Fibroblast of gingiva (primary cell): ENCODE results near the gene RPLP1.

Source experiments
- DNase-seq: peaks from one replicate; pipeline ENCODE4 v3.0.0-alpha.2; 2011; ENCODE audit warnings: low read depth

The RPLP1 gene

DNA sequence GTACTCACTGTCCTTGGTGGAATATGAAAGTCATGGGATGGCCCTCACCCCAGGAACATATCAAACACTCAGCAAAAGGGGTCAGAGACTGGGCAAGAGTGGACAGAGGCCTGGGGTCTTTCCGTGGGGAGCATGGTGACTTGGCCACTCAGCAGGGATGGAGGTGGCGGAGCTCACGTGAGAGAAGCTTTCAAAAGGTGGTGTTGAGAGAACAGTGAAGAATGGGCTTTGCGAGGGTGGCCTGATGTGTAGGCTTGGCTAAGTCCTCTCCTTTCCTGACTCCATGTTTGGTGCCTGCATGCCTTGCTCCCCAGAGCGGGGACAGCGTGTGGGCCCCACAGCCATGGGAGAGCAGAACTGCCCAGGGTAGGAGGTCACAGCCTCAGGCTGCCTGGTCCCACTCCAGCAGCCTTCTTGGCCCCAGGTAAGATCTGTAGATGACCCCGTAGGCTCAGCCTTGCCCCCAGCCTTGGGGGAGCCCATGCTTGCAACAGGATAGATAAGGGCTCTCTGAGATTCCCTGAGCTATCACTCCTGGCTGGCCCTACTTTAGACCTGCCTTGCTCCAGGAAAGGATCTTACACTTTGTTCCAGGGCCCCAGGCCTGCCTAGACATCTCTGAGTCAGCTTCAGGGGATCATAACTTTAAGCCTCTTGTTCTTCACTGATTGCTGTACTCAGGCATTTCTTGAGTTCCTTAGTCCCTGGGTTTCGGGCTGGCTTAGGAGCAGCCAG is 17.0 kb downstream of the RPLP1 start:
- DNase-seq = no peak

GRCh38 chr15:69472046-69472445 is 19.4 kb downstream of the RPLP1 start:
- DNase-seq = no peak

GRCh38 chr15:69472562-69472961 is 19.9 kb downstream of the RPLP1 start:
- DNase-seq = no peak

GRCh38 chr15:69474291-69474690 is 21.7 kb downstream of the RPLP1 start:
- no peak for DNase-seq

DNA sequence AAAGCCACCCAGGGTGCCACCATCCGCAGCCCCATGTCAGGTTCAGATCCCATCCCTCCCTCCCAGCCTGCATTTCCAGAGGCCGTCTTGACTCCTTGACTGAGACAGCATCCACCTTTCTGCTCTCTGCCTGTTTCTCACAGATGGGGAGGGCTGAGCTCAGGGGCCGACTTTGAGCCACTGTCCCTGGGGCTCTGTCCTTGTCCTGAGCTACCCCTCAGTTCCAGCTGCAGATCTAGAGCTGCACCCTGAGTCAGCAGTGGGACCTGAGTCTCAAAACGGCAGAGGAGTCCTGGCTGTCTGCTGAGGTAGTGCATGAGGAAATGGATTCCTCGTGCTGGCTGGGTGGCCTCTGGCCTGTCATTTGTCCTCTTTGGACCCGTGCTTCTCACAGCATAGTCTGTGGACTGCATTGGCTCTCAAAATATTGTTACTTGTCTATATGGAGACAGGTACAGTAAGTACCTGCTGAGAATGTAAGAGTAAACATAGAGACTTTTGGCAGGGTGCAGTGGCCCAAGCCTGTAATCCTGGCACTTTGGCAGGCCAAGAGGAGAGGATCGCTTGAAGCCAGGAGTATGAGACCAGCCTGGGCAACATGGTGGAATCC is 22.3 kb downstream of the RPLP1 start:
- no peak for DNase-seq

- DNase-seq = peak; percentile 57
Measured at GRCh38 chr15:69475769-69476358, 23.2 kb downstream of the RPLP1 start.

DNA sequence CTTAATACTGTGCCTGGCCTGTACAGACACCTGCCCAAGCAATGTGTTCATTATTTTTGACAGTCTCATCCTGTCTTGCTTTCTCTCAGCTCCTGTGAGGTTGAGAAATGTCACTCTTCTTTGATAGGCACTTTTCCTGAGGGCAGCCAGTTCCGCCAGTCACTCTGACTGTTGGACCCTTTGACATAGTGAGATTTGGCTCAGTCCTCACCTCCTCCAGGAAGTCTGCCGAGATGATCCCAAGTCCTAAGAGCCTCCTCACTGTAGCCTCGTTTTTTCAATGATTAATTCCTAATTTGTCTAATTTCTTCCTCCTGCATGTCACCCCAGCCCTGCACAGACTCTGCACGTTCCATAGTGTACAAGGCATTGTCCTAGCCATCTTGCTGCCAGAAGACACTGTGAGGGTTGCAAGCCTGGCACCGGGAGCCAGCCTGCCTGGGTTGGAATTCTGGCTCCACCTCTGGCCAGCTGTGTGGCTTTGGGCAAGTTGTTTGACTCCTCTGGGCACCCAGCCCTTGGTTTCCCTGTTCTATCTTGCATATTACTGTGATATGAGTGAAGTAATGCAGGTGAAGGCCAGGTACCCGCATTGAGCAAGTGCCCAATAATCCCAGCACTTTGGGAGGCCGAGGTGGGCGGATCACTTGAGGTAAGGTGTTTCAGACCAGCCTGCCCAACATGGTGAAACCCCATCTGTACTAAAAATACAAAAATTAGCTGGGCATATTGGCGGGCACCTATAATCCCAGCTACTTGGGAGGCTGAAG is 24.3 kb downstream of the RPLP1 start:
- no peak for DNase-seq

DNA sequence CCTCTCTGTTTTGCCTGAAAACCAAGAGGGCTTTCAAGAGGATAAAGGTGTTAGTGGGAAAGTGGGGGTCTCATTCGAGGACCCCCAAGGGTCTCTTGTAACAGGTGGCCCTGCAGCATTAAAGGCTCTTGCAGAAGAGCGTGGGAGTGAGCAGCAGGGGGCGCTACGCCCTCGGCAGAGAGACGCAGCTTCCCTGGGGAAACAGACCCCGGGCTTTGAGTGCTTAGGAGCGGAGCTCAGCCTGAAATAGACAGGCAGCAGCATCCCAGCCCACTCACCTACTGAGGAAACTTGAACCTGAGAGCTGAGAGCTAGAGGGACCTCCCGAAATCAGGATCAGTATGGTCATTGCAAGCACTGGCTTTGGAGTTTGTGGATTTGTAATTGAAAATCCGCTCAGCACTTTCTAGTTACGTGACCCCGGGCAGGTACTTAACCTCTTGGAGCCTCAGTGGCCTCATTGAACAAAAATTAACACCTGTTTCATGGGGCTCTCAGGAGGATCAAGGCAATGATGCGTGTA is 25.7 kb downstream of the RPLP1 start:
- DNase-seq = no peak

DNA sequence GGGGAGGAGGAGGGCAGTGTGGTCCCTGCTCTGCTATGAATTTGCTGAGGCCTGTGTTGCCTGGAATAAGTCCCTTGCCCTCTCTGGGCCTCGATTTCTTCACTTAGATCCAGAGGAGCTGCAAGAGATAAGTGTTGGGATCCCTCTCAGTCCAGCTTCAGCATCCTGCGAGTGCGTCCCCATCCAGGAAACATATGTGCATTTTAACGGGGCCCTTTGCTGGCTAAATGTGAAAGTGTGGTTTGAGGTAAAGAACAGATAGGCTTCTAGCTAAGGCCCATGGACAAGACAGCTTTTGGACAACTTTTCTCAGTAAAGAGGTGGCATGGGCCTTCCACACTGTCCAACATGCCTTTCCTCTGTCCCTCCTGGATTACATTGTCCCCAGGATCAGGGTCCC is 26.5 kb downstream of the RPLP1 start:
- DNase-seq = no peak

- no peak for DNase-seq
Measured at GRCh38 chr15:69479971-69480370, 27.4 kb downstream of the RPLP1 start.

- no peak for DNase-seq
Measured at GRCh38 chr15:69480932-69481331, 28.3 kb downstream of the RPLP1 start.

- no peak for DNase-seq
Measured at GRCh38 chr15:69482686-69483256, 30.2 kb downstream of the RPLP1 start.

- no peak for DNase-seq
Measured at GRCh38 chr15:69484837-69485236, 32.2 kb downstream of the RPLP1 start.

GRCh38 chr15:69486481-69487110 is 34.0 kb downstream of the RPLP1 start:
- DNase-seq = no peak

DNA sequence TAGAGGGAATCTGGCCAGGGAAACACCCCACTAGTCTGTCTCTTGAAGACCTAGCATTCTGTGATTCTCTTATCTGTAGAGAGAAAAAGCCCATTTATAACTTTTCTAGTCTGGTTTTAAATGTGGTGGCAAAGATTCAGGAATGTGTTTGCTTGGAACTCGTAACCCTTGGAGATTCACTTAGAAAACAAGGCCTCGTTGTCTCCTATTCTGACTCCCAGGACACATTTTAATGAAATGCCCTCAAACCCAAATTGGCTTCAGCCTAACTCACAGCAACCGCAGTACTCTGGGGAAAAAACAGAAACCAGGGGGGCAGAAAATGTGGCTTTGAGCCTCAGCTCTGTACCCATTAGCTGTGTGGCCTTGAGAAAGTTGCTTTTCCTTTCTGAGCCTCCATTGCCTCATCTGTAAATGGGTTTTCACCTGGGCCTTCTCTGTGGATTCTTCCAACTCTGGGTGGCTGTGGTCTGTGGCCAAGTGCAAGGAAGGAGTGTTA is 36.5 kb downstream of the RPLP1 start:
- DNase-seq = peak; percentile 31

- no peak for DNase-seq
Measured at GRCh38 chr15:69490356-69491037, 37.9 kb downstream of the RPLP1 start.

- DNase-seq = peak; percentile 56
Measured at GRCh38 chr15:69491038-69491505, 38.5 kb downstream of the RPLP1 start.

- no peak for DNase-seq
Measured at GRCh38 chr15:69493406-69493805, 40.8 kb downstream of the RPLP1 start.

GRCh38 chr15:69496001-69496400 is 43.4 kb downstream of the RPLP1 start:
- no peak for DNase-seq

DNA sequence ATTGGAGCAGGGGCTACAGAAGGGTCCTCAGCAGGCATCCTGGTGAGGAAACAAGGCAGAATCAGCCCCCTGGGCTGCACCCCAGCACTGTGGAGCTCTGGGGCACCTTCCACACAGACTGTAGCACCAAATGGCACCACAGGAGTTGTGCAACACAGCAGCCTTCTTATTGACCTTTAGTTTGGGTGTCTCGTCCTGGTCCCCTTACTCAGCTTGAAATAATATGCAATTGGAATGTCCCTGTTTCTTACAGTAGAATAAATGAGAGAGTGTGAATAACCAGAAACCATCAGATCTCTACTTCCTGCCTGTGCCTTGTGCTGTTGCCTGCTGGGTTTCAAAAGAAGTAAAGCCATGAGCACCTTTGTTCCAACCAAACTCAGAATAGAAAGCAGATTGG is 44.5 kb downstream of the RPLP1 start:
- DNase-seq = no peak

DNA sequence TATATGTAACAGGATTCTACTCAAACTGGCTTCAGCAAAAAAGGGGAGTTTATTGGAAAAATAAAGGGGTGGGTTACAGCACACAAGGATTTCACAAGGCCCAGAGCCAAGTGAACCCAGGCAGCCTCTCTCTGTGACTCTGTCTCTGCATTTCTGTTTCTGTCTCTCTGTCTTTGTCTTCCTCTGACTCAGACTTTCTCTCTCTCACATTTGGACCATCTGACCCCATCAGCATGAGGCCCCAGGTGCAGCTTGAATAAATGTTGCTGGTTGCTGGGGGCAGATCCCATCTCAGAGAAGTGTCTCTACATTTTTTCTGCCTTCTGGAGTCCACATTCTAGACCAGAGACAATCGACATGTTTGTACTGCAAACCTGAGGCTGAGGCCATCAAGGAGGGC is 45.0 kb downstream of the RPLP1 start:
- DNase-seq = no peak
